Kidney epithelial cell (primary cell): ENCODE measurements around the gene KIRREL3. TPM values are rescaled to one million over a fixed set of nuclear protein-coding genes. Genes with fewer than 3 reads are reported as not detected.

ENCODE experiments used
- DNase-seq: peaks from one replicate; pipeline ENCODE4 v3.0.0-alpha.2; 2010; ENCODE audit warnings: low read depth
- H3K27me3 ChIP-seq: 2 replicates; pipeline ENCODE4 v1.6.0; 2011; ENCODE audit warnings: low read length; ENCODE audit not compliant: control insufficient read depth, insufficient read depth
- H3K36me3 ChIP-seq: 2 replicates; pipeline ENCODE4 v1.5.1; 2011; ENCODE audit warnings: low read length; ENCODE audit not compliant: control insufficient read depth, insufficient read depth
- H3K4me3 ChIP-seq: 2 replicates; pipeline ENCODE4 v1.5.1; 2011; ENCODE audit warnings: low read depth, mild to moderate bottlenecking, control low read depth, low read length
- total RNA-seq: library from RNA; depleted of rRNA; stranded (reverse); fragments of >200 nt; gene quantifications from 2 replicates; pipeline ENCODE4 v1.2.3, GENCODE V29; 2015
- TF ChIP-seq, protein P1 (sequence below): IDR thresholded peaks from 2 replicates; pipeline ENCODE4 v1.5.1; 2011; ENCODE audit warnings: mild to moderate bottlenecking, moderate library complexity, low read length, control low read depth, inconsistent platforms; ENCODE audit not compliant: insufficient read depth, poor library complexity, severe bottlenecking

KIRREL3 gene
- total RNA-seq, 1 donor from 2014 or later, result 1.3 TPM

DNA sequence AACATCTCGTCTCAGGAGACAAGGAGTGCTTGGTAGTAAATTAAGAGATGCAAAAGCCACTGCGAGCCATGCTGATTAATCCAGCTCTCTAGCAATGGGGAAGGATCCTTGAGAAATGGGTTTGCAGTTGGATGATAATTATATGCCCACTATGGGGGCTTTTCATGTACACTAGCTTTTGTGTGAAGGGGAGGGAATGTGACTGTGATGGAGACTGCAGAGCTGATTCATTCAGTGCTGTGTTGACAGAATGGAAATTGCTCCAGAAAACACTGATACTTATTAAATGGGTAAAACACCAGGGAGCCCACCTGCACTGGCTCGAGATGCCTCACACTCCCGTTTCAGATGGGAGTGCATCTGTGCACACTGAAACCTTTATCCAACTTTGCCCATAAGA, 37.0 kb upstream of the KIRREL3 start:
- DNase-seq, result no peak
- Histone ChIP-seq H3K4me3 (no peak overlapping the region), H3K27me3 (no peaks in the 10 kb centered on the region), H3K36me3 (no peaks in the 10 kb centered on the region)
- TF ChIP-seq, protein P1, sequence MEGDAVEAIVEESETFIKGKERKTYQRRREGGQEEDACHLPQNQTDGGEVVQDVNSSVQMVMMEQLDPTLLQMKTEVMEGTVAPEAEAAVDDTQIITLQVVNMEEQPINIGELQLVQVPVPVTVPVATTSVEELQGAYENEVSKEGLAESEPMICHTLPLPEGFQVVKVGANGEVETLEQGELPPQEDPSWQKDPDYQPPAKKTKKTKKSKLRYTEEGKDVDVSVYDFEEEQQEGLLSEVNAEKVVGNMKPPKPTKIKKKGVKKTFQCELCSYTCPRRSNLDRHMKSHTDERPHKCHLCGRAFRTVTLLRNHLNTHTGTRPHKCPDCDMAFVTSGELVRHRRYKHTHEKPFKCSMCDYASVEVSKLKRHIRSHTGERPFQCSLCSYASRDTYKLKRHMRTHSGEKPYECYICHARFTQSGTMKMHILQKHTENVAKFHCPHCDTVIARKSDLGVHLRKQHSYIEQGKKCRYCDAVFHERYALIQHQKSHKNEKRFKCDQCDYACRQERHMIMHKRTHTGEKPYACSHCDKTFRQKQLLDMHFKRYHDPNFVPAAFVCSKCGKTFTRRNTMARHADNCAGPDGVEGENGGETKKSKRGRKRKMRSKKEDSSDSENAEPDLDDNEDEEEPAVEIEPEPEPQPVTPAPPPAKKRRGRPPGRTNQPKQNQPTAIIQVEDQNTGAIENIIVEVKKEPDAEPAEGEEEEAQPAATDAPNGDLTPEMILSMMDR, result no peak

DNA sequence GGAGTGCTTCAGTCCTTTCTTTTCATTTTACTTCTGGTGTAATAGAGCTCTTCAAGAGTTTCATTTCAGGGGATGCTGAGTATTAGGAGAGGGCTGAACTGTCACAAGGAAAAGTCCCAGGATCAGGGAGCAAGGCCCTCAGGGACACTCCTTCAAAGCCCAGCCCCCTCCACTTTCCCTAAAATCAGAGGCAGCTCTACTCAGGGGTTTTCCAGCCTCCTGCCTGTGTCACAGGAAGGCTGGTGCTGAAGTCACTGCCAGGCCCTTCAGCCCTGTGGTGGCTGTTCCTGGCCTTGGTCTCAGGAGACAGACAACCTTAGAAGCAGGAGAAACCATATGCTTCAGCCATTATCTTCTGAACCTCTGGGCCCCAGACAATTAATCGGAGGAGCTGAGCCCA, 36.4 kb upstream of the KIRREL3 start:
- DNase-seq, result no peak
- TF ChIP-seq, protein P1, result no peak
- H3K36me3 ChIP-seq, result no peaks in the 10 kb centered on the region

DNA sequence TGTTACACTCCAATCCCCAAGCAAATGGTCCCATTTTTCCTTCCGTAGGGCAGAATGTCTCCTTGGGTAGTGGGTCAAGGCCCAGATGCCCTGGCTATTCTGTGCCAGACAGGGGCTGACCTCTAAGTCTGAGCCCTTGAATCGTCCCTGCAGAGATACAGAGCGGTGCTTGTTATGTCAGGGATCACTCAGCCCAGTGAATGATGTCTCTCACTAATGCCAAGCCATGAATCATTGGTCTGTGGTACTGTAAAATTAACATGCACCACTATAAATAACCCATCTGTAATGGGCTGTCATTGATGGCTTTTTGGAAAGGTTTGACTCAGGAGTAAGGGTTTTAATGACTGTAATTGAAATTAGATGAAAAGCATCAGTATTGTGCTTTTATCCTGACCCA, 35.3 kb upstream of the KIRREL3 start:
- H3K4me3 ChIP-seq, result no peak overlapping the region
- no peaks in the 10 kb centered on the region for H3K27me3 ChIP-seq
- TF ChIP-seq, protein P1, result no peak
- H3K36me3 ChIP-seq, result no peaks in the 10 kb centered on the region
- DNase-seq, result no peak

More for the DNA sequence above, 36.4 kb upstream of the KIRREL3 start:
- H3K4me3 ChIP-seq, result no peak overlapping the region
- no peaks in the 10 kb centered on the region for H3K27me3 ChIP-seq

DNA sequence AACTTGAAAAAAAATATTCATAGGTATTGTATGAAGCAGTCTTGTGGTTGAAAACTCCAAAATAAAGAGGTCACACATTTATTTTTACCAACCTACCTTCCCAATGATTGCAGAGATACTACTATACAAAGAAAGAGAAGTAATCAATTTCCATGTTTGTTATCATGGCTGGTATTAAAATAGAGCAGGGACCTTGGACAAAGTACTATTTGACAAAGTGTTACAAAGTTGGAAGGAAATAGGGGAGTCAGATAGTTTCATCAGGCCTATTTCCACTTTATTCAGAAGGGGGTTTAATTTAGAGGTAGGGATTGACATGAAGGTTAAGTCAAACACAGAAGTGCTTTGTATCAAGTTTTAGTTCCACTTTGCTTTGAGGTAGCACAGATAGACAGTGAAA, 34.4 kb upstream of the KIRREL3 start:
- DNase-seq, result no peak
- no peak overlapping the region for H3K4me3 ChIP-seq
- no peaks in the 10 kb centered on the region for H3K27me3 ChIP-seq
- TF ChIP-seq, protein P1, result no peak
- no peaks in the 10 kb centered on the region for H3K36me3 ChIP-seq

DNA sequence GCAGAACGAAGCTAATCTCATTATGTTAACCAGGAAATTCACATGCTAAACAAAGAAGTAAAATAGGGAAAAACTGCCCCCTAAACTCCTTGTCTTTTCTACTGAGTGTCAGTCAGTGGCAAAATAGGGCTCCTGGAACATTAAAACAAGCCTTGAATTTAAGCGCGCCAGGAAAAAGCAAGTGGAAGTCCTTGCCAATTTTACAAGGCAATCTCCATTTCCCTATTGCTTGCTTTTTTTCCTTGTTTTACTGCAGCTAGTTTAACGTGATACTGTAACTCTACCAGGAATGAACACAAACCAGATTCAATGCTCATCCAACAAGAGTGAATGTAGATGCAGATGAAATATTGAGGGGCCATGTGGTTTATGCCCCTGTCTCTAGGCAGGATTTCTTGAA, 28.1 kb upstream of the KIRREL3 start:
- no peak overlapping the region for H3K4me3 ChIP-seq
- DNase-seq, result no peak
- TF ChIP-seq, protein P1, result no peak
- H3K27me3 ChIP-seq, result no peaks in the 10 kb centered on the region
- no peaks in the 10 kb centered on the region for H3K36me3 ChIP-seq

DNA sequence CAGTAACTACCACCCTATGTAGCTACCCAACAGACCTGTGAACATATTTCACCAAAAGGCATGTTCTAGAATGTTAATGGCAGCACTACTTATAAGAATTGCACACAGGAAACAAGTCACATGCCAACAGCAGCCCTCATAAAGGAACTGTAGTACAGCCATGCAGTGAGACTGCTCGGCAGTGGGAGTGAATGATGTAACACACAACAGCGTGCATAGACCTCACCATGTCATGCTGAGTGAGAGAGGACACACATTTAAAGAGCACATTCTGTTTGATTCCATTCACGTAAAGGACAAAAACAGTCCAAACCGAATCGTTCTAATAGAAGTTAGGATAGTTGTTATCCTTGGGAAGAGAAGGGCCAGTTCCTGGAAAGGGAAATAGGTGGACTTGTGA, 27.2 kb upstream of the KIRREL3 start:
- TF ChIP-seq, protein P1, result no peak
- H3K4me3 ChIP-seq, result no peak overlapping the region
- H3K27me3 ChIP-seq, result no peaks in the 10 kb centered on the region
- DNase-seq, result no peak
- no peaks in the 10 kb centered on the region for H3K36me3 ChIP-seq
